K562 (cell line): ENCODE data around the gene INSIG1. TPM values are rescaled to one million over a fixed set of nuclear protein-coding genes. Genes with fewer than 3 reads are reported as not detected.

Experiments
- ATAC-seq: fragments of 200-7000 bp; cut with Tn5 transposase; 3 replicates; pipeline ENCODE4 v1.9.1; 2020; ENCODE audit warnings: moderate library complexity
- BruUV-seq: library from RNA; stranded (reverse); fragments of 400-500 nt; replicated peaks from 2 replicates; lab custom pipeline; 2021; lab: Mats Ljungman, UMichigan
- CTCF ChIA-PET: fragments of 300-600 bp; formaldehyde crosslinking; extraction: SDS; loops from one replicate; lab custom pipeline; 2021; ENCODE audit warnings: low intra/inter-chr PET ratio; lab: Yijun Ruan, JAX
- POLR2A ChIA-PET: fragments of 300-600, 350-650 bp; sonication (Branson Sonifier 250); formaldehyde crosslinking; extraction: SDS; loops from one replicate; lab custom pipeline; 2021; ENCODE audit warnings: antibody characterized with exemption, inconsistent platforms; lab: Yijun Ruan, JAX
- DNase-seq, 4 experiments: peaks; one replicate each; pipeline versions ENCODE4 v3.0.0 to v3.0.0-alpha.2; 2011 to 2018; ENCODE audit warnings: low spot score in 3 of 4, mixed read lengths in 3 of 4; ENCODE audit errors: extremely low read depth in 1 of 4
- FAIRE-seq: peaks from 2 replicates; lab custom pipeline; 2011; peaks lifted over from hg19 to GRCh38; lab: Jason Lieb, UNC
- H2AFZ ChIP-seq: 2 replicates; pipeline ENCODE4 v1.6.0; 2011; ENCODE audit warnings: low read depth, low read length, control low read depth, inconsistent platforms
- H3K27ac ChIP-seq: fragments of 200-600 bp; 3 replicates; pipeline ENCODE4 v1.8.0; 2011; ENCODE audit warnings: low read depth, mild to moderate bottlenecking, control low read depth, inconsistent platforms, low read length, moderate library complexity, mixed read lengths; ENCODE audit errors: extremely low read depth
- H3K27me3 ChIP-seq, 2 experiments: fragments of 300-600 bp in 1 of 2; 2 replicates in 1 of 2; 3 replicates in 1 of 2; pipeline versions ENCODE4 v1.6.0 to v1.8.0; 2011; ENCODE audit warnings: inconsistent platforms in 2 of 2, low read length in 2 of 2, mild to moderate bottlenecking in 1 of 2, mixed read lengths in 1 of 2, moderate library complexity in 1 of 2; ENCODE audit not compliant: control insufficient read depth in 2 of 2, insufficient read depth in 2 of 2
- H3K36me3 ChIP-seq: fragments of 300-600 bp; 3 replicates; pipeline ENCODE4 v1.8.0; 2011; ENCODE audit warnings: mild to moderate bottlenecking, low read length, inconsistent platforms; ENCODE audit not compliant: control insufficient read depth, insufficient read depth
- H3K4me1 ChIP-seq, 2 experiments: fragments of 200-600 bp in 1 of 2; replicated peaks in 1 of 2; 2 replicates in 1 of 2; 3 replicates in 1 of 2; pipeline versions ENCODE4 v1.5.1 to v1.8.0; 2011; ENCODE audit warnings: inconsistent platforms in 2 of 2, low read length in 2 of 2, mild to moderate bottlenecking in 1 of 2, mixed read lengths in 1 of 2, moderate library complexity in 1 of 2; ENCODE audit not compliant: control insufficient read depth in 2 of 2, insufficient read depth in 2 of 2
- H3K4me2 ChIP-seq: 2 replicates; pipeline ENCODE4 v1.6.1; 2011; ENCODE audit warnings: low read length, control low read depth, inconsistent platforms, mixed read lengths; ENCODE audit not compliant: insufficient read depth
- H3K4me3 ChIP-seq: fragments of 200-600 bp; sonication (generic), shearing (Covaris generic); 2 replicates; pipeline ENCODE4 v1.5.1; 2016; ENCODE audit warnings: control low read depth, inconsistent platforms
- H3K79me2 ChIP-seq: fragments of 200-600 bp; 3 replicates; pipeline ENCODE4 v1.8.0; 2011; ENCODE audit warnings: low read length, inconsistent platforms; ENCODE audit not compliant: control insufficient read depth, insufficient read depth
- H3K9ac ChIP-seq, 2 experiments: 2 replicates each; pipeline versions ENCODE4 v1.6.0 to v1.6.1; 2011; ENCODE audit warnings: low read depth in 2 of 2, low read length in 2 of 2, control low read depth in 1 of 2, inconsistent platforms in 1 of 2, mild to moderate bottlenecking in 1 of 2, mixed read lengths in 1 of 2; ENCODE audit not compliant: insufficient read depth in 1 of 2
- H3K9me1 ChIP-seq: one replicate; pipeline ENCODE4 v1.6.0; 2011; ENCODE audit warnings: inconsistent platforms, mild to moderate bottlenecking, low read length, moderate library complexity; ENCODE audit not compliant: control insufficient read depth, insufficient read depth
- H3K9me3 ChIP-seq: replicated peaks from 2 replicates; pipeline ENCODE4 v1.5.1; 2011; ENCODE audit warnings: low read depth, low read length, inconsistent platforms; ENCODE audit not compliant: control insufficient read depth, insufficient read depth
- H4K20me1 ChIP-seq: replicated peaks from 2 replicates; pipeline ENCODE4 v1.6.1; 2011; ENCODE audit warnings: low read length, inconsistent platforms, mixed read lengths; ENCODE audit not compliant: control insufficient read depth, insufficient read depth
- CBX5 ChIP-seq: IDR thresholded peaks from 2 replicates; pipeline ENCODE4 v1.6.1; 2014; ENCODE audit warnings: low read depth, borderline replicate concordance
- EP300 ChIP-seq: IDR thresholded peaks from 2 replicates; pipeline ENCODE4 v1.6.1; 2012; ENCODE audit warnings: low read length, improper control_type of control experiment
- NR3C1 ChIP-seq: sonication (generic); formaldehyde crosslinking; IDR thresholded peaks from 2 replicates; pipeline ENCODE4 v1.8.1; 2022; ENCODE audit warnings: missing genetic modification reagents
- XRCC5 ChIP-seq: fragments of 200-400 bp; formaldehyde crosslinking; IDR thresholded peaks from 2 replicates; pipeline ENCODE4 v1.6.1; 2017; ENCODE audit warnings: low read depth, mild to moderate bottlenecking, low read length
- WGBS: fragments of 100-300 bp; shearing (Covaris generic); methylation state at CpG from one replicate; pipeline ENCODE4 v1.1.6; 2016; ENCODE audit warnings: low coverage, mixed read lengths; ENCODE audit not compliant: insufficient coverage; ENCODE audit errors: missing lambda C conversion rate; 5-methylcytosine and 5-hydroxymethylcytosine counted together
- in situ Hi-C: fragments of 300-500 bp; cut with MboI; formaldehyde crosslinking; loops from 4 replicates; pipeline ENCODE4 v1.15.0; 2018; ENCODE audit warnings: inconsistent platforms, mixed read lengths
- intact Hi-C: fragments of 100-400 bp; cut with micrococcal nuclease; formaldehyde crosslinking; loops from 2 replicates; pipeline ENCODE4 v1.14.2; 2022
- polyA plus RNA-seq, 8 experiments: library from polyadenylated mRNA; depleted of rRNA in 4 of 8; stranded (reverse) in 5 of 8; unstranded in 3 of 8; fragments of >200 nt; fragmentation: Nextera tagmentation in 2 of 8; fragmentation: Illumina TruSeq in 1 of 8; extraction: Ambion mirVana in 2 of 8; extraction: Trizol in 1 of 8; gene quantifications; 2 replicates each; pipeline versions ENCODE4 v1.2.1 to v1.2.3, GENCODE V29; 2011 to 2014; ENCODE audit warnings: inconsistent platforms in 1 of 8, missing spikeins in 1 of 8
- total RNA-seq, 7 experiments: library from RNA; depleted of rRNA in 6 of 7; stranded (reverse); fragments of >200 nt in 6 of 7; fragmentation: Illumina TruSeq in 2 of 7; extraction: Trizol in 2 of 7; gene quantifications; 2 replicates each; pipeline versions ENCODE4 v1.2.1 to v1.2.3, GENCODE V29; 2011 to 2021; ENCODE audit warnings: low replicate concordance in 1 of 7
- TF ChIP-seq, protein P1 (sequence below), 2 experiments: fragments of 450-650 bp; IDR thresholded peaks; 2 replicates each; pipeline ENCODE4 v1.6.1; 2016
- TF ChIP-seq, protein P2 (sequence below): sonication (generic); formaldehyde crosslinking; IDR thresholded peaks from 2 replicates; pipeline ENCODE4 v1.8.0; 2023; ENCODE audit warnings: missing genetic modification reagents, mild to moderate bottlenecking, borderline replicate concordance
- TF ChIP-seq, protein P3 (sequence below): sonication (generic); formaldehyde crosslinking; IDR thresholded peaks from 2 replicates; pipeline ENCODE4 v1.8.0; 2022; ENCODE audit warnings: missing genetic modification reagents, mild to moderate bottlenecking, borderline replicate concordance
- TF ChIP-seq, protein P4 (sequence below): IDR thresholded peaks from 3 replicates; pipeline ENCODE4 v1.6.1; 2011; ENCODE audit warnings: borderline replicate concordance, mild to moderate bottlenecking, moderate library complexity; ENCODE audit not compliant: insufficient read length; ENCODE audit errors: extremely low read depth

The INSIG1 gene
- total and polyA plus RNA-seq, 9 of the 15 experiments (the other 6 are each of a cell fraction or from before 2014, with no cell fraction given), result 57.1 to 787 (median 238) TPM

DNA sequence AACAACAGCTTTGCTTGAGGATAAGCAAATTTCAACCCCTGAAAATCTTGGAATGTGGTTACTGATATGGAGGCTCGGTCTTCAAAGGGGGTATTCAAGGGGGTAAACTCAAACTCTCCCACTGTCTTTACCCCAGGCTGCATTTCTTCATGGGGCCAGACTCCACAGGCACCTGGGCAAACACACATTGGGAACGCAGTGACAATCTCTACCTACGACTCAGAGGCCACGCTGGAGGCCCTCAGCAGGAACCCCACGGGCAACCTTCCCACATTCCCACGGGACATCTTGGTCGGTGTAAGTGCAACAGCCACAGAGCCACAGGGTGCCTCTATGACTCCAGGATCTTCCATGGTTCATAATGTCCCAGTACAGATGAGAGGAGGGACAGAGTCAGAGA is 2.2 kb upstream of the INSIG1 start:
- peaks cover 21% of the 10 kb centered on the region for H3K36me3 ChIP-seq
- TF ChIP-seq EP300 (0 out of 2 replicates have a peak, but pooled peaks have one; percentile 16), CBX5 (no peak), XRCC5 (peak; percentile 43; the same call in 1 of the 2 replicates), NR3C1 (CRISPR knock-in tag) (no peak)
- TF ChIP-seq, protein P1, sequence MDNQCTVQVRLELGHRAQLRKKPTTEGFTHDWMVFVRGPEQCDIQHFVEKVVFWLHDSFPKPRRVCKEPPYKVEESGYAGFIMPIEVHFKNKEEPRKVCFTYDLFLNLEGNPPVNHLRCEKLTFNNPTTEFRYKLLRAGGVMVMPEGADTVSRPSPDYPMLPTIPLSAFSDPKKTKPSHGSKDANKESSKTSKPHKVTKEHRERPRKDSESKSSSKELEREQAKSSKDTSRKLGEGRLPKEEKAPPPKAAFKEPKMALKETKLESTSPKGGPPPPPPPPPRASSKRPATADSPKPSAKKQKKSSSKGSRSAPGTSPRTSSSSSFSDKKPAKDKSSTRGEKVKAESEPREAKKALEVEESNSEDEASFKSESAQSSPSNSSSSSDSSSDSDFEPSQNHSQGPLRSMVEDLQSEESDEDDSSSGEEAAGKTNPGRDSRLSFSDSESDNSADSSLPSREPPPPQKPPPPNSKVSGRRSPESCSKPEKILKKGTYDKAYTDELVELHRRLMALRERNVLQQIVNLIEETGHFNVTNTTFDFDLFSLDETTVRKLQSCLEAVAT (IDR thresholded peaks at IDR 0.05), result no peak
- TF ChIP-seq, protein P2, sequence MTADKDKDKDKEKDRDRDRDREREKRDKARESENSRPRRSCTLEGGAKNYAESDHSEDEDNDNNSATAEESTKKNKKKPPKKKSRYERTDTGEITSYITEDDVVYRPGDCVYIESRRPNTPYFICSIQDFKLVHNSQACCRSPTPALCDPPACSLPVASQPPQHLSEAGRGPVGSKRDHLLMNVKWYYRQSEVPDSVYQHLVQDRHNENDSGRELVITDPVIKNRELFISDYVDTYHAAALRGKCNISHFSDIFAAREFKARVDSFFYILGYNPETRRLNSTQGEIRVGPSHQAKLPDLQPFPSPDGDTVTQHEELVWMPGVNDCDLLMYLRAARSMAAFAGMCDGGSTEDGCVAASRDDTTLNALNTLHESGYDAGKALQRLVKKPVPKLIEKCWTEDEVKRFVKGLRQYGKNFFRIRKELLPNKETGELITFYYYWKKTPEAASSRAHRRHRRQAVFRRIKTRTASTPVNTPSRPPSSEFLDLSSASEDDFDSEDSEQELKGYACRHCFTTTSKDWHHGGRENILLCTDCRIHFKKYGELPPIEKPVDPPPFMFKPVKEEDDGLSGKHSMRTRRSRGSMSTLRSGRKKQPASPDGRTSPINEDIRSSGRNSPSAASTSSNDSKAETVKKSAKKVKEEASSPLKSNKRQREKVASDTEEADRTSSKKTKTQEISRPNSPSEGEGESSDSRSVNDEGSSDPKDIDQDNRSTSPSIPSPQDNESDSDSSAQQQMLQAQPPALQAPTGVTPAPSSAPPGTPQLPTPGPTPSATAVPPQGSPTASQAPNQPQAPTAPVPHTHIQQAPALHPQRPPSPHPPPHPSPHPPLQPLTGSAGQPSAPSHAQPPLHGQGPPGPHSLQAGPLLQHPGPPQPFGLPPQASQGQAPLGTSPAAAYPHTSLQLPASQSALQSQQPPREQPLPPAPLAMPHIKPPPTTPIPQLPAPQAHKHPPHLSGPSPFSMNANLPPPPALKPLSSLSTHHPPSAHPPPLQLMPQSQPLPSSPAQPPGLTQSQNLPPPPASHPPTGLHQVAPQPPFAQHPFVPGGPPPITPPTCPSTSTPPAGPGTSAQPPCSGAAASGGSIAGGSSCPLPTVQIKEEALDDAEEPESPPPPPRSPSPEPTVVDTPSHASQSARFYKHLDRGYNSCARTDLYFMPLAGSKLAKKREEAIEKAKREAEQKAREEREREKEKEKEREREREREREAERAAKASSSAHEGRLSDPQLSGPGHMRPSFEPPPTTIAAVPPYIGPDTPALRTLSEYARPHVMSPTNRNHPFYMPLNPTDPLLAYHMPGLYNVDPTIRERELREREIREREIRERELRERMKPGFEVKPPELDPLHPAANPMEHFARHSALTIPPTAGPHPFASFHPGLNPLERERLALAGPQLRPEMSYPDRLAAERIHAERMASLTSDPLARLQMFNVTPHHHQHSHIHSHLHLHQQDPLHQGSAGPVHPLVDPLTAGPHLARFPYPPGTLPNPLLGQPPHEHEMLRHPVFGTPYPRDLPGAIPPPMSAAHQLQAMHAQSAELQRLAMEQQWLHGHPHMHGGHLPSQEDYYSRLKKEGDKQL (CRISPR knock-in tag), result no peak
- TF ChIP-seq, protein P3, sequence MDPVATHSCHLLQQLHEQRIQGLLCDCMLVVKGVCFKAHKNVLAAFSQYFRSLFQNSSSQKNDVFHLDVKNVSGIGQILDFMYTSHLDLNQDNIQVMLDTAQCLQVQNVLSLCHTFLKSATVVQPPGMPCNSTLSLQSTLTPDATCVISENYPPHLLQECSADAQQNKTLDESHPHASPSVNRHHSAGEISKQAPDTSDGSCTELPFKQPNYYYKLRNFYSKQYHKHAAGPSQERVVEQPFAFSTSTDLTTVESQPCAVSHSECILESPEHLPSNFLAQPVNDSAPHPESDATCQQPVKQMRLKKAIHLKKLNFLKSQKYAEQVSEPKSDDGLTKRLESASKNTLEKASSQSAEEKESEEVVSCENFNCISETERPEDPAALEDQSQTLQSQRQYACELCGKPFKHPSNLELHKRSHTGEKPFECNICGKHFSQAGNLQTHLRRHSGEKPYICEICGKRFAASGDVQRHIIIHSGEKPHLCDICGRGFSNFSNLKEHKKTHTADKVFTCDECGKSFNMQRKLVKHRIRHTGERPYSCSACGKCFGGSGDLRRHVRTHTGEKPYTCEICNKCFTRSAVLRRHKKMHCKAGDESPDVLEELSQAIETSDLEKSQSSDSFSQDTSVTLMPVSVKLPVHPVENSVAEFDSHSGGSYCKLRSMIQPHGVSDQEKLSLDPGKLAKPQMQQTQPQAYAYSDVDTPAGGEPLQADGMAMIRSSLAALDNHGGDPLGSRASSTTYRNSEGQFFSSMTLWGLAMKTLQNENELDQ, result no peak
- TF ChIP-seq, protein P4, sequence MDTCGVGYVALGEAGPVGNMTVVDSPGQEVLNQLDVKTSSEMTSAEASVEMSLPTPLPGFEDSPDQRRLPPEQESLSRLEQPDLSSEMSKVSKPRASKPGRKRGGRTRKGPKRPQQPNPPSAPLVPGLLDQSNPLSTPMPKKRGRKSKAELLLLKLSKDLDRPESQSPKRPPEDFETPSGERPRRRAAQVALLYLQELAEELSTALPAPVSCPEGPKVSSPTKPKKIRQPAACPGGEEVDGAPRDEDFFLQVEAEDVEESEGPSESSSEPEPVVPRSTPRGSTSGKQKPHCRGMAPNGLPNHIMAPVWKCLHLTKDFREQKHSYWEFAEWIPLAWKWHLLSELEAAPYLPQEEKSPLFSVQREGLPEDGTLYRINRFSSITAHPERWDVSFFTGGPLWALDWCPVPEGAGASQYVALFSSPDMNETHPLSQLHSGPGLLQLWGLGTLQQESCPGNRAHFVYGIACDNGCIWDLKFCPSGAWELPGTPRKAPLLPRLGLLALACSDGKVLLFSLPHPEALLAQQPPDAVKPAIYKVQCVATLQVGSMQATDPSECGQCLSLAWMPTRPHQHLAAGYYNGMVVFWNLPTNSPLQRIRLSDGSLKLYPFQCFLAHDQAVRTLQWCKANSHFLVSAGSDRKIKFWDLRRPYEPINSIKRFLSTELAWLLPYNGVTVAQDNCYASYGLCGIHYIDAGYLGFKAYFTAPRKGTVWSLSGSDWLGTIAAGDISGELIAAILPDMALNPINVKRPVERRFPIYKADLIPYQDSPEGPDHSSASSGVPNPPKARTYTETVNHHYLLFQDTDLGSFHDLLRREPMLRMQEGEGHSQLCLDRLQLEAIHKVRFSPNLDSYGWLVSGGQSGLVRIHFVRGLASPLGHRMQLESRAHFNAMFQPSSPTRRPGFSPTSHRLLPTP, result no peak

More for the DNA sequence above, 2.2 kb upstream of the INSIG1 start:
- Histone ChIP-seq H3K4me1 (peaks cover 59 to 62% of the 10 kb centered on the region in 2 experiments), H3K9me3 (no peaks in the 10 kb centered on the region), H4K20me1 (peaks cover 25% of the 10 kb centered on the region), H3K79me2 (peaks cover 42% of the 10 kb centered on the region), H3K27me3 (no peaks in the 10 kb centered on the region), H3K4me3 (peak overlapping the region; percentile 76; the same call in 1 of the 2 replicates), H3K9me1 (peaks cover 10% of the 10 kb centered on the region), H3K4me2 (peak overlapping the region; percentile 95), H3K9ac (peak overlapping the region; percentile 15 to 21; a peak in 2 of 4 replicates), H2AFZ (peak overlapping the region; percentile 14; the same call in 1 of the 2 replicates), H3K27ac (peak overlapping the region; percentile 3; the same call in 1 of the 3 replicates)
- ATAC-seq, result no peak
- ChIA-PET POLR2A (interaction anchor here (0.5 to 3.1 kb wide), 6 partner anchors 14 to 90 kb away, joined by 3 to 26 read pairs (median 4); no protein-coding TSS in a partner anchor), CTCF (no interaction called here)
- no peak for FAIRE-seq
- WGBS, result 22% methylated on average over 7 of the region's 7 CpGs
- intact Hi-C loops, result loop anchor here (5.0 kb wide), 1 partner anchor 293 kb away; the partner anchor contains the start of gene PAXIP1
- in situ Hi-C loops, result no loop called here
- no TSS peak for BruUV-seq
- DNase-seq, result no peak
